HEK293 (cell line): ENCODE data around the gene HOXB4.

ENCODE experiments used
- CTCF ChIA-PET: fragments of 350-600 bp; formaldehyde crosslinking; extraction: SDS; loops from one replicate; lab custom pipeline; 2021; ENCODE audit warnings: antibody characterized with exemption; lab: Yijun Ruan, JAX
- POLR2A ChIA-PET: fragments of 300-600 bp; formaldehyde crosslinking; extraction: SDS; loops from one replicate; lab custom pipeline; 2020; ENCODE audit warnings: antibody characterized with exemption, inconsistent platforms; lab: Yijun Ruan, JAX
- H3K27ac ChIP-seq: fragments of 200-500 bp; sonication (Bioruptor generic); 2 replicates; pipeline ENCODE4 v1.5.1; 2014; ENCODE audit warnings: low read depth, low read length, control low read depth, inconsistent platforms; ENCODE audit errors: extremely low read depth
- H3K36me3 ChIP-seq, 2 experiments: fragments of 200-500 bp in 1 of 2; sonication (Bioruptor generic) in 1 of 2; 1 replicate in 1 of 2; 2 replicates in 1 of 2; pipeline ENCODE4 v1.5.1; 2014 to 2017; ENCODE audit warnings: inconsistent platforms in 2 of 2, low read length in 2 of 2; ENCODE audit not compliant: control insufficient read depth in 2 of 2, insufficient read depth in 1 of 2
- H3K4me1 ChIP-seq: fragments of 200-500 bp; sonication (Bioruptor generic); 2 replicates; pipeline ENCODE4 v1.5.1; 2014; ENCODE audit warnings: mild to moderate bottlenecking, low read length, inconsistent platforms; ENCODE audit not compliant: control insufficient read depth, insufficient read depth
- H3K4me3 ChIP-seq: 2 replicates; pipeline ENCODE4 v1.5.1; 2011; ENCODE audit warnings: low read depth, mild to moderate bottlenecking, control low read depth, low read length, moderate library complexity
- H3K9me3 ChIP-seq: fragments of 200-500 bp; sonication (Bioruptor generic); 2 replicates; pipeline ENCODE4 v1.5.1; 2014; ENCODE audit warnings: low read depth, low read length, inconsistent platforms; ENCODE audit not compliant: control insufficient read depth, insufficient read depth
- GLI4 ChIP-seq: fragments of 450-650 bp; formaldehyde crosslinking; IDR thresholded peaks from 2 replicates; pipeline ENCODE4 v1.5.1; 2016; ENCODE audit warnings: missing biosample characterization, missing genetic modification characterization
- PRDM2 ChIP-seq: fragments of 450-650 bp; formaldehyde crosslinking; IDR thresholded peaks from 2 replicates; pipeline ENCODE4 v1.5.1; 2016; ENCODE audit warnings: missing biosample characterization, missing genetic modification characterization, borderline replicate concordance
- PRDM4 ChIP-seq: fragments of 450-650 bp; formaldehyde crosslinking; IDR thresholded peaks from 2 replicates; pipeline ENCODE4 v1.5.1; 2017; ENCODE audit warnings: missing biosample characterization, missing genetic modification characterization
- REPIN1 ChIP-seq: fragments of 450-650 bp; formaldehyde crosslinking; IDR thresholded peaks from 2 replicates; pipeline ENCODE4 v1.5.1; 2017; ENCODE audit warnings: missing biosample characterization, missing genetic modification characterization, low read depth
- SALL2 ChIP-seq: fragments of 450-650 bp; formaldehyde crosslinking; IDR thresholded peaks from 2 replicates; pipeline ENCODE4 v1.5.0; 2017; ENCODE audit warnings: missing biosample characterization, mild to moderate bottlenecking, missing genetic modification characterization, borderline replicate concordance
- WT1 ChIP-seq: fragments of 450-650 bp; formaldehyde crosslinking; IDR thresholded peaks from 2 replicates; pipeline ENCODE4 v1.5.1; 2016; ENCODE audit warnings: missing biosample characterization, missing genetic modification characterization
- ZBTB11 ChIP-seq: fragments of 450-650 bp; formaldehyde crosslinking; conservative IDR thresholded peaks from 2 replicates; pipeline ENCODE4 v1.5.1; 2016; ENCODE audit warnings: low read depth, missing biosample characterization, missing genetic modification characterization
- ZBTB17 ChIP-seq: fragments of 450-650 bp; formaldehyde crosslinking; IDR thresholded peaks from 2 replicates; pipeline ENCODE4 v1.5.1; 2016; ENCODE audit warnings: missing biosample characterization, missing genetic modification characterization
- ZBTB8A ChIP-seq: fragments of 450-650 bp; formaldehyde crosslinking; IDR thresholded peaks from 2 replicates; pipeline ENCODE4 v1.5.1; 2016; ENCODE audit warnings: missing biosample characterization, missing genetic modification characterization
- ZIC2 ChIP-seq: fragments of 450-650 bp; formaldehyde crosslinking; IDR thresholded peaks from 2 replicates; pipeline ENCODE4 v1.5.1; 2016; ENCODE audit warnings: missing biosample characterization, missing genetic modification characterization
- ZNF146 ChIP-seq: fragments of 450-650 bp; formaldehyde crosslinking; IDR thresholded peaks from 2 replicates; pipeline ENCODE4 v1.5.1; 2016; ENCODE audit warnings: missing biosample characterization, missing genetic modification characterization
- ZNF513 ChIP-seq: fragments of 450-650 bp; IDR thresholded peaks from 2 replicates; pipeline ENCODE4 v1.5.1; 2018; ENCODE audit warnings: missing biosample characterization, missing genetic modification characterization
- ZNF600 ChIP-seq: fragments of 450-650 bp; formaldehyde crosslinking; IDR thresholded peaks from 2 replicates; pipeline ENCODE4 v1.5.1; 2016; ENCODE audit warnings: missing biosample characterization, missing genetic modification characterization
- ZNF623 ChIP-seq: fragments of 450-650 bp; formaldehyde crosslinking; IDR thresholded peaks from 2 replicates; pipeline ENCODE4 v1.5.1; 2016; ENCODE audit warnings: missing biosample characterization, missing genetic modification characterization
- ZNF791 ChIP-seq: fragments of 450-650 bp; formaldehyde crosslinking; IDR thresholded peaks from 2 replicates; pipeline ENCODE4 v1.5.1; 2016; ENCODE audit warnings: missing biosample characterization, missing genetic modification characterization

HOXB4 gene

GRCh38 chr17:48596000-48596734 is 18.0 kb upstream of the HOXB4 start (continued):
- TF ChIP-seq PRDM2 (tag by site-specific recombination) (no peak), ZIC2 (peak; percentile 78), ZNF791 (tag by site-specific recombination) (no peak)

GRCh38 chr17:48595278-48595999 is 17.3 kb upstream of the HOXB4 start:
- Histone ChIP-seq H3K4me1 (peaks cover 42% of the 10 kb centered on the region), H3K9me3 (no peaks in the 10 kb centered on the region), H3K27ac (peak overlapping the region; percentile 87; the same call in 1 of the 2 replicates), H3K4me3 (no peak overlapping the region), H3K36me3 (peaks cover 5 to 46% of the 10 kb centered on the region in 2 experiments; a peak in 2 of 3 replicates)
- CTCF ChIA-PET: interaction anchor here (0.6 to 6.0 kb wide), 11 partner anchors 23 to 578 kb away, joined by 3 to 52 read pairs (median 5); no protein-coding TSS in a partner anchor
- TF ChIP-seq ZBTB8A (tag by site-specific recombination): 0 out of 2 replicates have a peak, but pooled peaks have one; percentile 9
- TF ChIP-seq ZNF623 (tag by site-specific recombination): no peak
- peak; percentile 69; the same call in 1 of the 2 replicates for TF ChIP-seq REPIN1 (tag by site-specific recombination)
- TF ChIP-seq WT1 (tag by site-specific recombination): no peak
- TF ChIP-seq GLI4 (tag by site-specific recombination): no peak
- TF ChIP-seq ZNF600 (tag by site-specific recombination): peak; percentile 9; the same call in 1 of the 2 replicates
- TF ChIP-seq ZNF513 (tag by site-specific recombination): peak; percentile 94
- TF ChIP-seq ZBTB17 (tag by site-specific recombination): 0 out of 2 replicates have a peak, but pooled peaks have one; percentile 7
- POLR2A ChIA-PET: no interaction called here

- ChIA-PET CTCF (interaction anchor here (0.6 to 6.0 kb wide), 21 partner anchors 12 to 380 kb away, joined by 3 to 52 read pairs (median 6); no protein-coding TSS in a partner anchor), POLR2A (no interaction called here)
- H3K27ac ChIP-seq: peak overlapping the region; percentile 68
- peaks cover 5 to 46% of the 10 kb centered on the region in 2 experiments; a peak in 2 of 3 replicates for H3K36me3 ChIP-seq
- H3K4me3 ChIP-seq: no peak overlapping the region
- no peaks in the 10 kb centered on the region for H3K9me3 ChIP-seq
- H3K4me1 ChIP-seq: peaks cover 38% of the 10 kb centered on the region
- TF ChIP-seq SALL2 (tag by site-specific recombination) (no peak), ZBTB11 (tag by site-specific recombination) (0 out of 2 replicates have a peak, but pooled peaks have one; percentile 4), ZNF146 (tag by site-specific recombination) (no peak), PRDM4 (0 out of 2 replicates have a peak, but pooled peaks have one; percentile 36)
Observed at GRCh38 chr17:48594538-48595277, 16.6 kb upstream of the HOXB4 start.
